ENCODE results near the gene CD79A.

DNA sequence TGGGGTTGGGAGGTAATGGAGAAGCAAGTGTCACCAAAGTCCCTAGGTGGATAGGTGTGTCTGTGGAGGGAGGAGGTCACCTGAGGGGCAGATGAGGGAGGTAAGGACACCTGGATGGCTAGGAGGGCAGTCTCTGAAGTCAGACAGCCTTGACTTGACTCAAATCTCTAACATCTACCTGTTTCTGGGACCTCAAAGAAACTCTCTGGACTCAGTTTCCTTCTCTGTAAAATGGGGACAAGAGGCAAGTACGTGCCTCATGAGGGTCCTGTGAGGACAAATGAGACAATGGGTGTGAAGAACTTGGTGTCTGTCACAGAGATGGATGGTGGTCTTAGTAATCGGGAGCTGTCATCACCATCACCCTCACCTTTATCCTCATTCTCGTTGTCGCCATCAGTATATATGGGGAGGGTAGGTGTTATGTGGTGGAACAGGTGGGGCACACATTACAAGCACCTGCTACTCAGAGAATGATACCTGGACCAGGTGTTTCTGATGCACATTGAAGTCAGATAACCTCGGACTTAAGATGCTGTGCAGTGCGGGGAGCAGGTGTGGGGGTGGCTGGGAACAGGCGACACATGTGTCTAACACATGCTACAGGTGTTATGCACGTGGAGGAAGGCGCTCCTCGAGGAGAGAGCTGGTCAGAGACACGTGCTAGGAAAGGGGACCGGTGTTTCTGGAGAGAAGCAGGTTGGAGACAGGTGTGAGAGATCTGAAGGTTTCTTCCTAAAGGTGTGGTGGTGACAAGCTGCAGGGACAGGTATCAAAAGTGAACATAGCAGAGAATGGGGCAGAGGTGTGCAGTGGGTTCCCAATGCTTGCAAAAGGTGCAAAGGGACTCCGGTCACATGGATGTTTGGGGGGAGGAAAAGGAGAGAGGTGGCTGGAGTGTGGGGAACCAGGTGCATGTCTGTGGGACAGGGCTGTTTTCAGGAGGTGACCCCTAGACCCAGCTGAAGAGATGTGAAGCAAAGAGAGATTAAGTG is 47.4 kb downstream of the CD79A start:
- TF ChIP-seq POLR2A (IDR thresholded peaks at IDR 0.05; ENCODE audit: low read depth, low read length): no peak
- no peak for TF ChIP-seq TAF1 (IDR thresholded peaks at IDR 0.05; ENCODE audit: borderline replicate concordance, low read depth, low read length)
- TF ChIP-seq POLR2AphosphoS5 (IDR thresholded peaks at IDR 0.05; ENCODE audit: low read depth, low read length): no peak

Data from GM12892 (cell line).